ENCODE results near the gene ITGA1.

DNA sequence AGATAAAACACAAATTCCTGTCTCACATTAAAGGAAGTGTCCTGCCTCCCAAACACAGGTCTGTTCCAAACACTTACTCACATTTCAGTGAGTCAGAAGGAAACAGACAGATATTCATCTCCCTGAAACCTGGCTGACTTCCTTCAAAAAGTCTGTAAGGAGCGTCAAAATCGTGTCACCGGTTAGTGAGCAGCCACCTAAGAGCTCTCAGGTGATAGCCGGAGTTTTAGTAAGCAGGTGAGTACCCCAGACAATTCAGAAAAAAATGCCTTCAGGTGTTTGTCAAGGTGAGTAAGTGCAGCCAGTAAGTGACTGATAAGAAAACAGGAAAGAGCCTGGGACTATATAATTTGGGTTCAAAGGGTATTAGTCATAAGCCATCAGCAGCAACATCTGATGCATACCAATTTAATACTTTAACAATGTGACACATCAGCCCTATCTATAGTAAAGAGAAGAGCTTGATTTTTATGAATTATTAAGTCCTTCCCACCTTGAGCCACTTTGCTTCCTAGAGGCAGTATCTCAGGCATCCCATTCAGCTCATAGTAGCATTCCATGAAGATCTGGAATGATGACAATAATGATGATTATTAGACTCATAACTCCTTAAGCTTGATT, 200.1 kb downstream of the ITGA1 start:
- no peak for TF ChIP-seq CTCF (conservative IDR thresholded peaks at IDR 0.05 in 1 of 2, IDR thresholded peaks at IDR 0.05 in 1 of 2; ENCODE audit: extremely low read depth in 1 of 2, insufficient read depth in 1 of 2, low read depth in 1 of 2, low read length in 2 of 2)
- TF ChIP-seq EZH2 (IDR thresholded peaks at IDR 0.05; ENCODE audit: borderline replicate concordance, low read length): no peak
